Keratinocyte (primary cell): ENCODE data around the gene MFSD2A. TPM values are rescaled to one million over a fixed set of nuclear protein-coding genes. Genes with fewer than 3 reads are reported as not detected.

Experiments used
- DNase-seq: peaks from one replicate; pipeline ENCODE4 v3.0.0-alpha.2; 2011; ENCODE audit warnings: low read depth, missing footprints, low spot score
- FAIRE-seq: peaks from 2 replicates; lab custom pipeline; 2011; peaks lifted over from hg19 to GRCh38; lab: Jason Lieb, UNC
- H2AFZ ChIP-seq: 2 replicates; pipeline ENCODE4 v1.6.0; 2012; ENCODE audit warnings: low read length, control low read depth, inconsistent platforms; ENCODE audit not compliant: control insufficient read depth
- H3K27ac ChIP-seq: 2 replicates; pipeline ENCODE4 v1.5.1; 2011; ENCODE audit warnings: low read length; ENCODE audit not compliant: control insufficient read depth, insufficient read depth
- H3K27me3 ChIP-seq: 3 replicates; pipeline ENCODE4 v1.6.0; 2011; ENCODE audit warnings: low read length; ENCODE audit not compliant: control insufficient read depth, insufficient read depth; ENCODE audit errors: extremely low read depth
- H3K36me3 ChIP-seq, 2 experiments: 2 replicates in 1 of 2; 3 replicates in 1 of 2; pipeline ENCODE4 v1.5.1; 2011; ENCODE audit warnings: low read length in 2 of 2, mild to moderate bottlenecking in 1 of 2; ENCODE audit not compliant: control insufficient read depth in 2 of 2, insufficient read depth in 2 of 2; ENCODE audit errors: extremely low read depth in 1 of 2
- H3K4me1 ChIP-seq: 3 replicates; pipeline ENCODE4 v1.5.1; 2011; ENCODE audit warnings: low read length; ENCODE audit not compliant: control insufficient read depth, insufficient read depth; ENCODE audit errors: extremely low read depth
- H3K4me2 ChIP-seq: 3 replicates; pipeline ENCODE4 v1.6.0; 2011; ENCODE audit warnings: low read depth, low read length; ENCODE audit not compliant: control insufficient read depth, insufficient read depth; ENCODE audit errors: extremely low read depth
- H3K4me3 ChIP-seq, 3 experiments: fragments of 200-600 bp in 1 of 3; sonication (generic) in 1 of 3; 2 replicates in 2 of 3; 3 replicates in 1 of 3; pipeline ENCODE4 v1.5.1; 2011 to 2016; ENCODE audit warnings: low read length in 3 of 3, mild to moderate bottlenecking in 3 of 3, control low read depth in 2 of 3, inconsistent platforms in 1 of 3, low read depth in 1 of 3, mixed read lengths in 1 of 3, mixed run types in 1 of 3, moderate library complexity in 1 of 3; ENCODE audit not compliant: control insufficient read depth in 2 of 3, insufficient read depth in 2 of 3; ENCODE audit errors: extremely low read depth in 1 of 3
- H3K79me2 ChIP-seq: 2 replicates; pipeline ENCODE4 v1.6.0; 2012; ENCODE audit warnings: low read length; ENCODE audit not compliant: control insufficient read depth, insufficient read depth
- H3K9ac ChIP-seq: 3 replicates; pipeline ENCODE4 v1.6.0; 2011; ENCODE audit warnings: low read length; ENCODE audit not compliant: control insufficient read depth, insufficient read depth; ENCODE audit errors: extremely low read depth
- H3K9me1 ChIP-seq: 3 replicates; pipeline ENCODE4 v1.6.0; 2011; ENCODE audit warnings: low read length; ENCODE audit not compliant: control insufficient read depth, insufficient read depth; ENCODE audit errors: extremely low read depth
- H3K9me3 ChIP-seq: 2 replicates; pipeline ENCODE4 v1.5.1; 2012; ENCODE audit warnings: low read depth, low read length; ENCODE audit not compliant: control insufficient read depth
- H4K20me1 ChIP-seq: 3 replicates; pipeline ENCODE4 v1.6.0; 2011; ENCODE audit warnings: low read length; ENCODE audit not compliant: control insufficient read depth, insufficient read depth; ENCODE audit errors: extremely low read depth
- CTCF ChIP-seq, 3 experiments: IDR thresholded peaks in 1 of 3; conservative IDR thresholded peaks in 1 of 3; optimal IDR thresholded peaks in 1 of 3; 2 replicates in 2 of 3; 3 replicates in 1 of 3; pipeline versions ENCODE3 to v1.5.1; 2011; ENCODE audit warnings: low read length in 3 of 3, mild to moderate bottlenecking in 3 of 3, moderate library complexity in 2 of 3, control low read depth in 1 of 3, inconsistent platforms in 1 of 3; ENCODE audit not compliant: insufficient read depth in 2 of 3; ENCODE audit errors: extremely low read depth in 1 of 3
- EZH2 ChIP-seq: IDR thresholded peaks from one replicate; pipeline ENCODE4 v1.6.1; 2012; ENCODE audit warnings: inconsistent platforms, mild to moderate bottlenecking, low read length, moderate library complexity
- dilution Hi-C: fragments of 300-500 bp; cut with MboI; formaldehyde crosslinking; loops from one replicate; pipeline ENCODE4 v1.7.0; 2020; ENCODE audit warnings: low sequenced_read_pairs; ENCODE audit not compliant: extremely low pct_ligation_motif_present
- polyA plus RNA-seq, 5 experiments: library from polyadenylated mRNA; depleted of rRNA in 3 of 5; stranded (reverse) in 3 of 5; stranded (forward) in 1 of 5; unstranded in 1 of 5; fragments of >200 nt; gene quantifications; 1 replicate in 1 of 5; 2 replicates in 3 of 5; 3 replicates in 1 of 5; pipeline versions ENCODE4 v1.2.1 to v1.2.3, GENCODE V29; 2011 to 2012; ENCODE audit warnings: missing spikeins in 2 of 5, low read depth in 1 of 5, low replicate concordance in 1 of 5

MFSD2A gene
- polyA plus RNA-seq, 1 donor (not counting 4 experiments of a cell fraction or from before 2014, with no cell fraction given), result 50.1 TPM

- FAIRE-seq, result peak; percentile 23
- DNase-seq, result no peak
- no peak overlapping the region for H3K4me3 ChIP-seq
- H4K20me1 ChIP-seq, result no peaks in the 10 kb centered on the region
- H3K27me3 ChIP-seq, result no peaks in the 10 kb centered on the region
- no peak overlapping the region for H3K27ac ChIP-seq
- no peak overlapping the region for H2AFZ ChIP-seq
- no peak overlapping the region for H3K4me2 ChIP-seq
- H3K79me2 ChIP-seq, result no peaks in the 10 kb centered on the region
- dilution Hi-C loops, result no loop called here
- no peak overlapping the region for H3K9ac ChIP-seq
- no peaks in the 10 kb centered on the region for H3K9me1 ChIP-seq
- TF ChIP-seq EZH2, result no peak
- TF ChIP-seq CTCF (optimal IDR thresholded peaks at IDR 0.05 in 1 of 3, IDR thresholded peaks at IDR 0.05 in 1 of 3, conservative IDR thresholded peaks at IDR 0.05 in 1 of 3; ENCODE audit: extremely low read depth in 1 of 3, insufficient read depth in 2 of 3, low read length in 3 of 3), result no peak
- no peaks in the 10 kb centered on the region for H3K36me3 ChIP-seq
- peaks cover 42% of the 10 kb centered on the region for H3K4me1 ChIP-seq
- H3K9me3 ChIP-seq, result no peaks in the 10 kb centered on the region
These were observed 13.7 kb upstream of the MFSD2A start for GRCh38 chr1:39940980-39941871.

- no peaks in the 10 kb centered on the region for H4K20me1 ChIP-seq
- peak overlapping the region; percentile 92 for H3K27ac ChIP-seq
- peak overlapping the region; percentile 55 for H3K9ac ChIP-seq
- H3K79me2 ChIP-seq, result no peaks in the 10 kb centered on the region
- peaks cover 42% of the 10 kb centered on the region for H3K4me1 ChIP-seq
- dilution Hi-C loops, result no loop called here
- no peak for TF ChIP-seq EZH2
- FAIRE-seq (peak; percentile 92), DNase-seq (no peak)
- H3K9me3 ChIP-seq, result no peaks in the 10 kb centered on the region
- H3K4me3 ChIP-seq, result peak overlapping the region in 1 of 3 experiments; percentile 61
- no peaks in the 10 kb centered on the region for H3K36me3 ChIP-seq
- H3K27me3 ChIP-seq, result no peaks in the 10 kb centered on the region
- H3K9me1 ChIP-seq, result no peaks in the 10 kb centered on the region
- H2AFZ ChIP-seq, result no peak overlapping the region
- H3K4me2 ChIP-seq, result peak overlapping the region; percentile 74
These were observed 11.3 kb upstream of the MFSD2A start for GRCh38 chr1:39943471-39944290.
